A549 (cell line): ENCODE results near the gene TWIST2. TPM values are rescaled to one million over a fixed set of nuclear protein-coding genes. Genes with fewer than 3 reads are reported as not detected.

Source experiments
- ATAC-seq, 2 experiments: fragments of 200-7000 bp in 1 of 2; fragments of >200 bp in 1 of 2; cut with Nextera tagmentation in 1 of 2; cut with Tn5 transposase in 1 of 2; 3 replicates each; pipeline versions ENCODE4 v1.8.0 to v1.9.1; 2018 to 2020; ENCODE audit warnings: mild to moderate bottlenecking in 1 of 2, moderate library complexity in 1 of 2
- CTCF ChIA-PET: fragments of 300-600 bp; sonication (Branson Sonifier 250); formaldehyde crosslinking; extraction: SDS; loops from one replicate; lab custom pipeline; 2021; ENCODE audit warnings: antibody characterized with exemption, inconsistent platforms; lab: Yijun Ruan, JAX
- POLR2A ChIA-PET: fragments of 350-600 bp; formaldehyde crosslinking; extraction: SDS; loops from one replicate; lab custom pipeline; 2021; ENCODE audit warnings: antibody characterized with exemption, inconsistent platforms; lab: Yijun Ruan, JAX
- DNase-seq, 2 experiments: peaks; one replicate each; pipeline versions ENCODE4 v3.0.0 to v3.0.0-alpha.2; 2011 to 2016; ENCODE audit warnings: low read depth in 1 of 2, low spot score in 1 of 2
- FAIRE-seq: peaks from 2 replicates; lab custom pipeline; 2011; peaks lifted over from hg19 to GRCh38; lab: Jason Lieb, UNC
- H3K27ac ChIP-seq, 2 experiments: fragments of >200 bp; sonication (Bioruptor Twin); formaldehyde crosslinking; 3 replicates each; pipeline ENCODE4 v1.5.1; 2016 to 2017
- H3K4me1 ChIP-seq: fragments of >200 bp; sonication (Bioruptor Twin); formaldehyde crosslinking; 3 replicates; pipeline ENCODE4 v1.6.1; 2016
- H3K4me2 ChIP-seq: fragments of >200 bp; sonication (Bioruptor Twin); formaldehyde crosslinking; 3 replicates; pipeline ENCODE4 v1.6.1; 2016
- H3K4me3 ChIP-seq: fragments of >200 bp; sonication (Bioruptor Twin); formaldehyde crosslinking; 3 replicates; pipeline ENCODE4 v1.5.1; 2016
- H3K9me3 ChIP-seq: fragments of >200 bp; sonication (Bioruptor Twin); formaldehyde crosslinking; 3 replicates; pipeline ENCODE4 v1.6.1; 2016
- CBX2 ChIP-seq: fragments of 200-600 bp; sonication (generic); IDR thresholded peaks from 2 replicates; pipeline ENCODE4 v1.6.1; 2016; ENCODE audit warnings: low read depth, mild to moderate bottlenecking, borderline replicate concordance
- CHD2 ChIP-seq: fragments of 150-350 bp; IDR thresholded peaks from 2 replicates; pipeline ENCODE4 v1.6.1; 2014; ENCODE audit warnings: low read length; ENCODE audit not compliant: partially characterized antibody
- E2F6 ChIP-seq: IDR thresholded peaks from 2 replicates; pipeline ENCODE4 v1.6.1; 2012; ENCODE audit warnings: low read depth, borderline replicate concordance
- EHMT2 ChIP-seq: fragments of 200-600 bp; sonication (generic); IDR thresholded peaks from 2 replicates; pipeline ENCODE4 v1.6.1; 2016; ENCODE audit warnings: antibody characterized with exemption, low read depth, mild to moderate bottlenecking, moderate library complexity
- ELK1 ChIP-seq: fragments of 150-350 bp; IDR thresholded peaks from 2 replicates; pipeline ENCODE4 v1.6.1; 2014; ENCODE audit warnings: low read depth, mild to moderate bottlenecking, low read length
- ESRRA ChIP-seq: fragments of 150-350 bp; IDR thresholded peaks from 2 replicates; pipeline ENCODE4 v1.6.1; 2014; ENCODE audit warnings: mild to moderate bottlenecking, low read length, borderline replicate concordance
- FOSL2 ChIP-seq, 2 experiments: fragments of 450-650 bp in 1 of 2; fragments of >200 bp in 1 of 2; sonication (Bioruptor Twin) in 1 of 2; formaldehyde crosslinking; IDR thresholded peaks; 2 replicates each; pipeline versions ENCODE4 v1.5.0 to v1.6.1; 2016 to 2020; ENCODE audit warnings: mild to moderate bottlenecking in 1 of 2, moderate library complexity in 1 of 2
- GATA3 ChIP-seq: IDR thresholded peaks from 2 replicates; pipeline ENCODE4 v1.6.1; 2012; ENCODE audit warnings: borderline replicate concordance
- HDAC2 ChIP-seq: fragments of 200-600 bp; sonication (generic); IDR thresholded peaks from 2 replicates; pipeline ENCODE4 v1.6.1; 2016
- HES2 ChIP-seq: fragments of >200 bp; sonication (Bioruptor Twin); formaldehyde crosslinking; IDR thresholded peaks from 2 replicates; pipeline ENCODE4 v1.6.1; 2016
- HEYL ChIP-seq: fragments of 250-450 bp; sonication (Bioruptor Pico); IDR thresholded peaks from 2 replicates; pipeline ENCODE4 v1.8.0; 2021; ENCODE audit warnings: mild to moderate bottlenecking, moderate library complexity
- JUN ChIP-seq, 2 experiments: fragments of >200 bp; sonication (Bioruptor Twin); formaldehyde crosslinking; IDR thresholded peaks; 2 replicates in 1 of 2; 3 replicates in 1 of 2; pipeline ENCODE4 v1.6.1; 2016 to 2017
- KDM5A ChIP-seq: fragments of 200-600 bp; sonication (generic); IDR thresholded peaks from 2 replicates; pipeline ENCODE4 v1.6.1; 2016; ENCODE audit warnings: antibody characterized with exemption, mild to moderate bottlenecking
- NFE2L2 ChIP-seq: fragments of 150-350 bp; conservative IDR thresholded peaks from 2 replicates; pipeline ENCODE4 v1.6.1; 2014; ENCODE audit warnings: low read length
- NPAS2 ChIP-seq: fragments of 250-450 bp; sonication (Bioruptor Pico); IDR thresholded peaks from 2 replicates; pipeline ENCODE4 v1.8.0; 2022; ENCODE audit warnings: mild to moderate bottlenecking, moderate library complexity, borderline replicate concordance
- POLR2A ChIP-seq: IDR thresholded peaks from 2 replicates; pipeline ENCODE4 v1.6.1; 2012; ENCODE audit warnings: mild to moderate bottlenecking, low read length
- RAD21 ChIP-seq, 2 experiments: fragments of >200 bp in 1 of 2; sonication (Bioruptor Twin) in 1 of 2; formaldehyde crosslinking in 1 of 2; IDR thresholded peaks in 1 of 2; conservative IDR thresholded peaks in 1 of 2; 2 replicates in 1 of 2; 3 replicates in 1 of 2; pipeline ENCODE4 v1.6.1; 2012 to 2018; ENCODE audit warnings: inconsistent platforms in 1 of 2
- RCOR1 ChIP-seq: fragments of 150-350 bp; IDR thresholded peaks from 2 replicates; pipeline ENCODE4 v1.6.1; 2014; ENCODE audit warnings: antibody characterized with exemption, low read length, low read depth
- RNF2 ChIP-seq: fragments of 200-600 bp; sonication (generic); IDR thresholded peaks from 2 replicates; pipeline ENCODE4 v1.6.1; 2016; ENCODE audit warnings: low read depth, mild to moderate bottlenecking, antibody characterized with exemption, moderate library complexity, borderline replicate concordance
- SMC3 ChIP-seq: fragments of >200 bp; sonication (Bioruptor Twin); formaldehyde crosslinking; IDR thresholded peaks from 3 replicates; pipeline ENCODE4 v1.6.1; 2018; ENCODE audit warnings: inconsistent platforms
- TFCP2L1 ChIP-seq: fragments of 250-450 bp; sonication (Bioruptor Pico); IDR thresholded peaks from 2 replicates; pipeline ENCODE4 v1.5.0; 2021; ENCODE audit warnings: mild to moderate bottlenecking
- ZFP36 ChIP-seq: fragments of 450-650 bp; IDR thresholded peaks from 2 replicates; pipeline ENCODE4 v1.6.1; 2014; ENCODE audit warnings: borderline replicate concordance; ENCODE audit not compliant: partially characterized antibody
- ZSCAN20 ChIP-seq: fragments of 250-450 bp; sonication (Bioruptor Pico); IDR thresholded peaks from 2 replicates; pipeline ENCODE4 v1.8.0; 2022; ENCODE audit warnings: mild to moderate bottlenecking, moderate library complexity
- WGBS: methylation state at CpG from one replicate; pipeline ENCODE4 v1.1.6; 2017; ENCODE audit errors: missing lambda C conversion rate; 5-methylcytosine and 5-hydroxymethylcytosine counted together
- polyA plus RNA-seq, 4 experiments: library from polyadenylated mRNA; depleted of rRNA in 3 of 4; stranded (reverse); fragments of >200 nt; fragmentation: RNase III in 1 of 4; extraction: RNeasy Plus Mini Kit Qiagen cat#74134 plus additional on column Dnase treatment in 1 of 4; gene quantifications; 2 replicates in 3 of 4; 3 replicates in 1 of 4; pipeline ENCODE4 v1.2.3, GENCODE V29; 2011 to 2017

Gene TWIST2
- polyA plus RNA-seq, 2 of the 4 experiments (the other 2 are of a cell fraction), result 7.1 to 8.2 TPM

GRCh38 chr2:238906254-238906935, 58.5 kb downstream of the TWIST2 start:
- DNase-seq (no peak), ATAC-seq (no peak), FAIRE-seq (no peak)
- WGBS, result 91% methylated on average over 20 of the region's 20 CpGs
- POLR2A ChIA-PET, result no interaction called here
- Histone ChIP-seq H3K4me1 (peaks cover 19% of the 10 kb centered on the region; the same call in 2 of the 3 replicates), H3K9me3 (no peaks in the 10 kb centered on the region), H3K27ac (no peak overlapping the region), H3K4me3 (no peak overlapping the region), H3K4me2 (no peak overlapping the region)
- CTCF ChIA-PET, result no interaction called here
- TF ChIP-seq ZSCAN20 (CRISPR knock-in tag) (no peak), RNF2 (no peak), ZFP36 (no peak), POLR2A (no peak), HDAC2 (no peak), HEYL (CRISPR knock-in tag) (no peak), E2F6 (no peak), KDM5A (no peak), SMC3 (no peak), NFE2L2 (no peak), CHD2 (no peak), RAD21 (conservative IDR thresholded peaks at IDR 0.05 in 1 of 2, IDR thresholded peaks at IDR 0.05 in 1 of 2) (no peak), GATA3 (no peak), ESRRA (no peak), JUN (IDR thresholded peaks at IDR 0.05) (no peak), ELK1 (no peak)

GRCh38 chr2:238906936-238907716, 59.2 kb downstream of the TWIST2 start:
- Histone ChIP-seq H3K4me2 (no peak overlapping the region), H3K4me3 (no peak overlapping the region), H3K4me1 (peaks cover 19% of the 10 kb centered on the region; the same call in 2 of the 3 replicates), H3K9me3 (no peaks in the 10 kb centered on the region), H3K27ac (no peak overlapping the region)
- TF ChIP-seq NPAS2 (no peak), RCOR1 (no peak), HES2 (no peak), CHD2 (no peak), RAD21 (conservative IDR thresholded peaks at IDR 0.05 in 1 of 2, IDR thresholded peaks at IDR 0.05 in 1 of 2) (no peak), CBX2 (no peak), TFCP2L1 (CRISPR knock-in tag) (no peak), EHMT2 (no peak), FOSL2 (IDR thresholded peaks at IDR 0.05) (no peak), FOSL2 (CRISPR knock-in tag; IDR thresholded peaks at IDR 0.05) (no peak)
- ATAC-seq, result peak in 1 of 2 experiments; percentile 11; a peak in 2 of 6 replicates
- CTCF ChIA-PET, result no interaction called here
- no peak for DNase-seq
- POLR2A ChIA-PET, result no interaction called here
- no peak for FAIRE-seq
- 75% methylated on average over 15 of the region's 24 CpGs for WGBS
